ENCODE results near the gene MPI.

The MPI gene

GRCh38 chr15:74855857-74856256 lies 34.0 kb upstream of the MPI start:
- peaks cover 47% of the 10 kb centered on the region for H3K36me3 ChIP-seq (ENCODE audit: insufficient read depth, insufficient read length, low read length)
- no peak overlapping the region for H3K9ac ChIP-seq (ENCODE audit: insufficient read length, low read depth)
- peaks cover 9% of the 10 kb centered on the region for H3K4me1 ChIP-seq (ENCODE audit: insufficient read depth, insufficient read length)
- no peak for DNase-seq (ENCODE audit: low read depth, low spot score)
- H3K9me3 ChIP-seq (ENCODE audit: insufficient read depth, low read length) = no peaks in the 10 kb centered on the region
- H3K27me3 ChIP-seq (ENCODE audit: insufficient read depth, insufficient read length) = no peaks in the 10 kb centered on the region
- TF ChIP-seq SUZ12 (IDR thresholded peaks at IDR 0.05; ENCODE audit: extremely low read depth, insufficient read depth, insufficient read length) (no peak), ZNF274 (IDR thresholded peaks at IDR 0.05; ENCODE audit: low read depth, low read length) (no peak), YY1 (IDR thresholded peaks at IDR 0.05; ENCODE audit: insufficient read depth, insufficient read length) (no peak)
- H3K4me3 ChIP-seq (ENCODE audit: insufficient read length, low read depth) = no peak overlapping the region

GRCh38 chr15:74856537-74856936 lies 33.3 kb upstream of the MPI start:
- TF ChIP-seq YY1 (IDR thresholded peaks at IDR 0.05; ENCODE audit: insufficient read depth, insufficient read length) (no peak), SUZ12 (IDR thresholded peaks at IDR 0.05; ENCODE audit: extremely low read depth, insufficient read depth, insufficient read length) (no peak), ZNF274 (IDR thresholded peaks at IDR 0.05; ENCODE audit: low read depth, low read length) (no peak)
- Histone ChIP-seq H3K4me1 (ENCODE audit: insufficient read depth, insufficient read length) (peaks cover 9% of the 10 kb centered on the region), H3K36me3 (ENCODE audit: insufficient read depth, insufficient read length, low read length) (peaks cover 40% of the 10 kb centered on the region), H3K27me3 (ENCODE audit: insufficient read depth, insufficient read length) (no peaks in the 10 kb centered on the region), H3K9me3 (ENCODE audit: insufficient read depth, low read length) (no peaks in the 10 kb centered on the region), H3K4me3 (ENCODE audit: insufficient read length, low read depth) (no peak overlapping the region), H3K9ac (ENCODE audit: insufficient read length, low read depth) (no peak overlapping the region)
- no peak for DNase-seq (ENCODE audit: low read depth, low spot score)

- no peak for DNase-seq (ENCODE audit: low read depth, low spot score)
- no peaks in the 10 kb centered on the region for H3K9me3 ChIP-seq (ENCODE audit: insufficient read depth, low read length)
- no peak overlapping the region for H3K4me3 ChIP-seq (ENCODE audit: insufficient read length, low read depth)
- peaks cover 34% of the 10 kb centered on the region for H3K36me3 ChIP-seq (ENCODE audit: insufficient read depth, insufficient read length, low read length)
- peaks cover 9% of the 10 kb centered on the region for H3K4me1 ChIP-seq (ENCODE audit: insufficient read depth, insufficient read length)
- no peaks in the 10 kb centered on the region for H3K27me3 ChIP-seq (ENCODE audit: insufficient read depth, insufficient read length)
- TF ChIP-seq ZNF274 (IDR thresholded peaks at IDR 0.05; ENCODE audit: low read depth, low read length) = no peak
- no peak for TF ChIP-seq YY1 (IDR thresholded peaks at IDR 0.05; ENCODE audit: insufficient read depth, insufficient read length)
- TF ChIP-seq SUZ12 (IDR thresholded peaks at IDR 0.05; ENCODE audit: extremely low read depth, insufficient read depth, insufficient read length) = no peak
- no peak overlapping the region for H3K9ac ChIP-seq (ENCODE audit: insufficient read length, low read depth)
Measured at GRCh38 chr15:74857082-74857655, 32.7 kb upstream of the MPI start.

GRCh38 chr15:74857671-74858368 lies 32.0 kb upstream of the MPI start:
- H3K36me3 ChIP-seq (ENCODE audit: insufficient read depth, insufficient read length, low read length) = peaks cover 27% of the 10 kb centered on the region
- DNase-seq (ENCODE audit: low read depth, low spot score) = no peak
- H3K4me3 ChIP-seq (ENCODE audit: insufficient read length, low read depth) = no peak overlapping the region
- H3K9ac ChIP-seq (ENCODE audit: insufficient read length, low read depth) = no peak overlapping the region
- H3K9me3 ChIP-seq (ENCODE audit: insufficient read depth, low read length) = no peaks in the 10 kb centered on the region
- no peak for TF ChIP-seq SUZ12 (IDR thresholded peaks at IDR 0.05; ENCODE audit: extremely low read depth, insufficient read depth, insufficient read length)
- TF ChIP-seq ZNF274 (IDR thresholded peaks at IDR 0.05; ENCODE audit: low read depth, low read length) = no peak
- no peak for TF ChIP-seq YY1 (IDR thresholded peaks at IDR 0.05; ENCODE audit: insufficient read depth, insufficient read length)
- no peaks in the 10 kb centered on the region for H3K27me3 ChIP-seq (ENCODE audit: insufficient read depth, insufficient read length)
- H3K4me1 ChIP-seq (ENCODE audit: insufficient read depth, insufficient read length) = peaks cover 9% of the 10 kb centered on the region

DNA sequence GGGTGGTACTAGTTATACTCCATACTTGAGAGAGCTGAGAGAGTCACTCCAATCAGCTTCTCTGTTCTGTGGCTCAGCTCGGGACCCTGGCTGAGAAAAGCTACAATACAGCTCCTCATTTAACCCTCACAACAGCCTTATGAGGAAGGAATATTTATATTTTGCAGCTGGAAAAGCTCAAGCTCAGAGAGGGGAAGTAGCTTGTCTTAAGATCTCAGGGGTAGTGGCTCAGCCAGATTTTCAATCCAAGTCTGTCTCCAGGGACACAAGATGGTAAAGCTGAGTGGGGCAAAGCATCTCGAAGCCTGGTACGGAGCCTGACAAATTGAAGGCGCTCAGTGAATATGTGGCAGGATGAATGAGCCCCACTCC lies 31.5 kb upstream of the MPI start:
- no peak for TF ChIP-seq ZNF274 (IDR thresholded peaks at IDR 0.05; ENCODE audit: low read depth, low read length)
- TF ChIP-seq YY1 (IDR thresholded peaks at IDR 0.05; ENCODE audit: insufficient read depth, insufficient read length) = no peak
- TF ChIP-seq SUZ12 (IDR thresholded peaks at IDR 0.05; ENCODE audit: extremely low read depth, insufficient read depth, insufficient read length) = no peak
- Histone ChIP-seq H3K4me3 (ENCODE audit: insufficient read length, low read depth) (no peak overlapping the region), H3K9ac (ENCODE audit: insufficient read length, low read depth) (no peak overlapping the region), H3K36me3 (ENCODE audit: insufficient read depth, insufficient read length, low read length) (peaks cover 22% of the 10 kb centered on the region), H3K9me3 (ENCODE audit: insufficient read depth, low read length) (no peaks in the 10 kb centered on the region), H3K27me3 (ENCODE audit: insufficient read depth, insufficient read length) (no peaks in the 10 kb centered on the region), H3K4me1 (ENCODE audit: insufficient read depth, insufficient read length) (peaks cover 9% of the 10 kb centered on the region)
- DNase-seq (ENCODE audit: low read depth, low spot score) = no peak

GRCh38 chr15:74863239-74864056 lies 26.4 kb upstream of the MPI start:
- no peaks in the 10 kb centered on the region for H3K27me3 ChIP-seq (ENCODE audit: insufficient read depth, insufficient read length)
- H3K36me3 ChIP-seq (ENCODE audit: insufficient read depth, insufficient read length, low read length) = peaks cover 18% of the 10 kb centered on the region
- no peak for DNase-seq (ENCODE audit: low read depth, low spot score)
- no peak overlapping the region for H3K4me3 ChIP-seq (ENCODE audit: insufficient read length, low read depth)
- peaks cover 12% of the 10 kb centered on the region for H3K9me3 ChIP-seq (ENCODE audit: insufficient read depth, low read length)
- no peaks in the 10 kb centered on the region for H3K4me1 ChIP-seq (ENCODE audit: insufficient read depth, insufficient read length)
- H3K9ac ChIP-seq (ENCODE audit: insufficient read length, low read depth) = no peak overlapping the region
- TF ChIP-seq ZNF274 (IDR thresholded peaks at IDR 0.05; ENCODE audit: low read depth, low read length) (no peak), YY1 (IDR thresholded peaks at IDR 0.05; ENCODE audit: insufficient read depth, insufficient read length) (no peak), SUZ12 (IDR thresholded peaks at IDR 0.05; ENCODE audit: extremely low read depth, insufficient read depth, insufficient read length) (no peak)

GRCh38 chr15:74864296-74864695 lies 25.5 kb upstream of the MPI start:
- H3K4me1 ChIP-seq (ENCODE audit: insufficient read depth, insufficient read length) = no peaks in the 10 kb centered on the region
- no peak for TF ChIP-seq YY1 (IDR thresholded peaks at IDR 0.05; ENCODE audit: insufficient read depth, insufficient read length)
- no peak for TF ChIP-seq ZNF274 (IDR thresholded peaks at IDR 0.05; ENCODE audit: low read depth, low read length)
- no peak for TF ChIP-seq SUZ12 (IDR thresholded peaks at IDR 0.05; ENCODE audit: extremely low read depth, insufficient read depth, insufficient read length)

More at GRCh38 chr15:74864296-74864695, 25.5 kb upstream of the MPI start:
- no peak for DNase-seq (ENCODE audit: low read depth, low spot score)
- Histone ChIP-seq H3K4me3 (ENCODE audit: insufficient read length, low read depth) (no peak overlapping the region), H3K36me3 (ENCODE audit: insufficient read depth, insufficient read length, low read length) (peaks cover 18% of the 10 kb centered on the region), H3K9me3 (ENCODE audit: insufficient read depth, low read length) (peaks cover 16% of the 10 kb centered on the region), H3K27me3 (ENCODE audit: insufficient read depth, insufficient read length) (no peaks in the 10 kb centered on the region), H3K9ac (ENCODE audit: insufficient read length, low read depth) (no peak overlapping the region)
